A673 (cell line): ENCODE results near the gene ITIH1.

ENCODE experiments used
- CTCF ChIP-seq: fragments of 300-800, 200-600 bp; sonication (generic); conservative IDR thresholded peaks from 2 replicates; pipeline ENCODE4 v1.5.1; 2017; ENCODE audit warnings: low read depth, mild to moderate bottlenecking, antibody characterized with exemption, low read length, moderate library complexity, mixed read lengths
- EZH2 ChIP-seq: fragments of 200-600 bp; sonication (generic); IDR thresholded peaks from 2 replicates; pipeline ENCODE4 v1.6.1; 2017; ENCODE audit warnings: borderline replicate concordance, low read depth, mild to moderate bottlenecking, mixed read lengths, antibody characterized with exemption, low read length; ENCODE audit not compliant: poor library complexity, severe bottlenecking

DNA sequence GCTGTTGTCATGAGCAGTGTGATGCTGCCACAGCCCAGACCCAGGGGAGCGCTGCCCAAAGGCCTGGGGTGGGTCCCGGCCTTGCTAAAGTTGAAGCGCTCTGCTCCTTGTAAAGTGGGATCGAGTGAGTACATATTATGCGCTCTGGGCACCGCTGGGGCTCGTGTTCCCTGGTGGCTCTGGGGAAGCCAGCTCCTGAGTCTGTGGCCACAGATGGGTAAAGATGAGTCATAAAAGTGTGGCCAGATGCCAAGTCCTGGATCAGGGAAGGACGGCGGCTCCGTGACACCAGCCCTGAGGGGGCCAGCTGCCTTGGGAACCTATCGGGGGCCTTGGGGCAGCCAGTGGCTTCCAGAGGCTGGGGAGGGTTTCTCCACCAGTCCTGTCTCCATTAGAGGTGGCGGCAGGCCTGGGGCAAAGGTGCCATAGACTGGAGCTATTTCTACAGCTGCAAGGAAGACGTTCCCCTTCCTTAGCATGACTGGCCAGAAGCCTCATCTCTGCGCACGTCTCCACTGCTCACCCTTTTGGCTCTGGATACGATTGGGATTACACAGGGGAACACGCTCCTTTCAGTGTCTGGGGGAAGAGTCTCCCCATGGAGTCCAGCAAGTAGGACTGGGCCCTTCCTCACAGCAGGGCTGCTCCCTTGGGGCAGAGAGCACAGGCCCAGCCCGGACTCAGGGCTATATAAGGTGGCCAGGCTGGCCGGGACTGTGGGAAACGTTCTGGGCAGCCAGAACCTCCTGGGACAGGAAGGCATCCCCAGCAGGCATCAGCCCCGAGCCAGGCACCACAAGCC is 54.3 kb downstream of the ITIH1 start:
- TF ChIP-seq CTCF (no peak), EZH2 (no peak)
